Osteoblast (primary cell): ENCODE measurements around the gene EPYC. TPM values are rescaled to one million over a fixed set of nuclear protein-coding genes. Genes with fewer than 3 reads are reported as not detected.

Experiments
- DNase-seq: peaks from one replicate; pipeline ENCODE4 v3.0.0; 2011; ENCODE audit warnings: low spot score, mixed read lengths; ENCODE audit not compliant: insufficient read length; ENCODE audit errors: missing footprints
- H2AFZ ChIP-seq: 2 replicates; pipeline ENCODE4 v1.6.0; 2011; ENCODE audit warnings: mild to moderate bottlenecking, low read length
- H3K27ac ChIP-seq: 2 replicates; pipeline ENCODE4 v1.5.1; 2011; ENCODE audit warnings: mild to moderate bottlenecking, low read depth, low read length, moderate library complexity
- H3K27me3 ChIP-seq: 2 replicates; pipeline ENCODE4 v1.6.0; 2012; ENCODE audit warnings: mild to moderate bottlenecking, control low read depth, inconsistent platforms, low read length, moderate library complexity; ENCODE audit not compliant: insufficient read depth
- H3K36me3 ChIP-seq: 2 replicates; pipeline ENCODE4 v1.5.1; 2011; ENCODE audit warnings: mild to moderate bottlenecking, low read length, control low read depth, moderate library complexity; ENCODE audit not compliant: insufficient read depth
- H3K4me1 ChIP-seq: 2 replicates; pipeline ENCODE4 v1.5.1; 2011; ENCODE audit warnings: mild to moderate bottlenecking, low read length, control low read depth, moderate library complexity; ENCODE audit not compliant: insufficient read depth
- H3K4me2 ChIP-seq: 2 replicates; pipeline ENCODE4 v1.6.0; 2011; ENCODE audit warnings: mild to moderate bottlenecking, low read length; ENCODE audit not compliant: insufficient read depth
- H3K4me3 ChIP-seq: fragments of 200-600 bp; sonication (generic); 3 replicates; pipeline ENCODE4 v1.5.1; 2012; ENCODE audit warnings: mild to moderate bottlenecking, low read length, inconsistent platforms; ENCODE audit not compliant: insufficient read depth
- H3K79me2 ChIP-seq: 2 replicates; pipeline ENCODE4 v1.6.0; 2012; ENCODE audit warnings: mild to moderate bottlenecking, low read length, control low read depth, inconsistent platforms; ENCODE audit not compliant: insufficient read depth
- H3K9me3 ChIP-seq: 2 replicates; pipeline ENCODE4 v1.5.1; 2011; ENCODE audit warnings: low read depth, low read length, control low read depth
- H4K20me1 ChIP-seq: 2 replicates; pipeline ENCODE4 v1.6.0; 2012; ENCODE audit warnings: mild to moderate bottlenecking, low read length, control low read depth; ENCODE audit not compliant: insufficient read depth
- total RNA-seq: library from RNA; depleted of rRNA; stranded (reverse); fragments of >200 nt; gene quantifications from 2 replicates; pipeline ENCODE4 v1.2.3, GENCODE V29; 2012
- TF ChIP-seq, protein P1 (sequence below): IDR thresholded peaks from 2 replicates; pipeline ENCODE4 v1.5.1; 2011; ENCODE audit warnings: mild to moderate bottlenecking, low read depth, low read length, moderate library complexity; ENCODE audit errors: extremely low read depth

EPYC gene
- total RNA-seq, 1 donor, result 1.8 TPM

DNA sequence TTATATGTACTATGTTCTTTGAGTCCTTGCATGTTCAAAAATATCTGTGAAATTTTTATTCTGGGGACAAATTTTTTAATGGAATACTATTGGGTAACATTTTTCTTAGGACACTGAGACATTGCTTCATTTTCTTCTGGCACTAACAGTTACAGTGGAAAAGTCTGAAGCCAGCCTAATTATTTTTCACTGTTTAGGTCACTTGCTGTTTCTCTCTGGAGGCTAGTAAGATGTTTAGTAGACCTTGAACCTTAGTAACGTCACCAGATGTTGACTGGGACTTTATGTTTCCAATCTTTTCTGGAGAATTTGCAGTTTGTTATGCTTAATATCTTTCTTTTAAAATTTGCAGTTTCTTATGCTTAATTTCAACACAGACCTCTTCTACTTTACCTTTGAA is 12.3 kb upstream of the EPYC start:
- Histone ChIP-seq H3K79me2 (no peaks in the 10 kb centered on the region), H2AFZ (no peak overlapping the region), H3K9me3 (no peaks in the 10 kb centered on the region), H4K20me1 (no peaks in the 10 kb centered on the region), H3K36me3 (no peaks in the 10 kb centered on the region), H3K27me3 (no peaks in the 10 kb centered on the region), H3K4me1 (no peaks in the 10 kb centered on the region), H3K4me2 (no peak overlapping the region), H3K27ac (no peak overlapping the region), H3K4me3 (no peak overlapping the region)
- TF ChIP-seq, protein P1, sequence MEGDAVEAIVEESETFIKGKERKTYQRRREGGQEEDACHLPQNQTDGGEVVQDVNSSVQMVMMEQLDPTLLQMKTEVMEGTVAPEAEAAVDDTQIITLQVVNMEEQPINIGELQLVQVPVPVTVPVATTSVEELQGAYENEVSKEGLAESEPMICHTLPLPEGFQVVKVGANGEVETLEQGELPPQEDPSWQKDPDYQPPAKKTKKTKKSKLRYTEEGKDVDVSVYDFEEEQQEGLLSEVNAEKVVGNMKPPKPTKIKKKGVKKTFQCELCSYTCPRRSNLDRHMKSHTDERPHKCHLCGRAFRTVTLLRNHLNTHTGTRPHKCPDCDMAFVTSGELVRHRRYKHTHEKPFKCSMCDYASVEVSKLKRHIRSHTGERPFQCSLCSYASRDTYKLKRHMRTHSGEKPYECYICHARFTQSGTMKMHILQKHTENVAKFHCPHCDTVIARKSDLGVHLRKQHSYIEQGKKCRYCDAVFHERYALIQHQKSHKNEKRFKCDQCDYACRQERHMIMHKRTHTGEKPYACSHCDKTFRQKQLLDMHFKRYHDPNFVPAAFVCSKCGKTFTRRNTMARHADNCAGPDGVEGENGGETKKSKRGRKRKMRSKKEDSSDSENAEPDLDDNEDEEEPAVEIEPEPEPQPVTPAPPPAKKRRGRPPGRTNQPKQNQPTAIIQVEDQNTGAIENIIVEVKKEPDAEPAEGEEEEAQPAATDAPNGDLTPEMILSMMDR, result no peak
- DNase-seq, result no peak

DNA sequence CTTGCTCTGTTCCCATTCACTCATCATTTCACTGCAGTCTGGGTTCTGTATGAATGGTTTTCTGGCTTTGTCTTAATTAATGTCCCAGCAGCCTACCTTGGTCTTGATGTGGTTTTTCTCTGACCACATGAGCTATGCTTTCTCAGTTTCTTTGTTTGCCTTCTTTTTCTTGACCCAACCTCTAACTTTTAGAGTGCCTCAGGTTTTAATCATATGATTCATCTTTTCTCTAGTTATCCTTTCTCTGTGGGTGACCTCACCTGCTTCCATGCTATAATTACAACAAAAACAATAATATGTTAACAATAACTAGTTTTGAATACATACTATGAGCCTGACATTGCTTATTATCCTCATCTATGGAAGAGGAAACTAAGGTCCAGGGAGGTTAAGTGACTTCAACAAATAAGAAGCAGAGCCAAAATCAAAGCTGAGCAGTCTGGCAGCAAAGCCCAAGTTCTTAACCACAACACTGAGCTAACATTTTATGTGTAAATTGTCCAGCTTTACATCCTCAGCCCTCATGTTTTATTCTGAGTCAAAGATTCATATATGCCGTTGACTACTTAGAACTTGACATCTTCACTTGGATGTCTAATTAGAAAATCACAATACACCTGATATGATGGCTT is 4.7 kb upstream of the EPYC start:
- Histone ChIP-seq H3K27ac (no peak overlapping the region), H3K27me3 (no peaks in the 10 kb centered on the region), H3K4me2 (no peak overlapping the region), H3K36me3 (no peaks in the 10 kb centered on the region), H4K20me1 (no peaks in the 10 kb centered on the region), H3K4me1 (peaks cover 2% of the 10 kb centered on the region), H2AFZ (no peak overlapping the region), H3K9me3 (no peaks in the 10 kb centered on the region), H3K79me2 (no peaks in the 10 kb centered on the region), H3K4me3 (no peak overlapping the region)
- TF ChIP-seq, protein P1, result no peak
- no peak for DNase-seq

DNA sequence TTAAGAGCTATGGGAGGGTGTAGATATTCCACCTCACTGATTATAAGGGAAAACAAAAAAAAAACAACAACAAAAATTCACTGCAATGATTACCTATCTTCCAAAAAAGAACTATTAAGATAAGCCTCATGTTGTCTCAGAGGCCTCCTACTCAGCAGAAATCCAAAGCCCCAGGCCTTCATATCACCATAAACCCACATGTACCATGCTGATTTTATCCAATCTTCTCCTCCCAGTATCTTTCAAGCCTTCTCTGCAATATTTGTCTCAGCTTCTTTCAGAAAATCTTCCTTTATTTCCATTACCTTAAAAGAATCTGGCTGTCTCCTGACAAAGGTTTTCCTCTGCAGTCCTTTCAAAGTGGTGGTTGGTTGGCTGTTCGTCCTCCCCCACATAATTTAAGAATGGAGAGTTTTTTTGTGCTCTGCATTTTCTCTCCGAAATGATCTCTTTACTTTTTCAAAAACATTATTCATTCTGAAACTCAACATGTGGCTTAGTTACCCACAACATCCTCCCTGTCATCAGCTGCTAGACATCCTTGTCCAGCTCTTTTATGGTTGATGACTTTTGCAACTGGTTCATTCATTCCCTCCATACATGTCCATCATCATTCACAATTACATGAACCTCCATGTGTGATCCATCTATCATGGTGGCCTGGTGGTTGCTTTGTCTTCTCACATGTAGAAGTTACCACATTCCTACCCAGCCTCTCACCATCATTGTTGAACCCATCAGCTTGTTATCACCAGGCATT is 2.9 kb upstream of the EPYC start:
- DNase-seq, result no peak
- H3K4me1 ChIP-seq, result peaks cover 2% of the 10 kb centered on the region
- H3K4me2 ChIP-seq, result no peak overlapping the region
- H2AFZ ChIP-seq, result no peak overlapping the region
- H3K36me3 ChIP-seq, result no peaks in the 10 kb centered on the region
- H3K9me3 ChIP-seq, result no peaks in the 10 kb centered on the region
- no peak overlapping the region for H3K27ac ChIP-seq
- H3K27me3 ChIP-seq, result no peaks in the 10 kb centered on the region
- no peak overlapping the region for H3K4me3 ChIP-seq
- no peaks in the 10 kb centered on the region for H4K20me1 ChIP-seq
- TF ChIP-seq, protein P1, result no peak
- H3K79me2 ChIP-seq, result no peaks in the 10 kb centered on the region

DNA sequence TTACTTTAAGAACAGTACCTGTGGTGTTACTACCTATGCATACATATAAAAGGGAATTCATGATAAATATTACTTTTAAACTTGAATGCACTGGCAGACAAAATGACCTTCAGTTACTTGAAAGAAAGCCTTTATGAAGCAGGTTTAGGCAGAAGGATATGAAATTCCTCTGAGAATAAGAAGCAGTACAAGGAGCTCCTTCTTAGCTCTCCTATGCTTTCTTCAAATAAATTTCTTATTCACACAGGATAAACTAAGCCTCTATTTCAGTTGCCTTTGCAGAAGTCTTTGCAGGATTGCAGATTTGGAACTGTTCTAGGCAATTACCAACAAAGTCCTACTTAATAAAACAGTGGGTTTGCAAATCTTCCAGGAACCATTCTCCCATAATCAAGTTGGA is 1.0 kb downstream of the EPYC start:
- Histone ChIP-seq H3K79me2 (no peaks in the 10 kb centered on the region), H3K4me3 (no peak overlapping the region), H3K27me3 (no peaks in the 10 kb centered on the region), H3K36me3 (no peaks in the 10 kb centered on the region), H2AFZ (no peak overlapping the region), H4K20me1 (no peaks in the 10 kb centered on the region), H3K4me1 (peaks cover 2% of the 10 kb centered on the region), H3K9me3 (no peaks in the 10 kb centered on the region), H3K4me2 (no peak overlapping the region), H3K27ac (no peak overlapping the region)
- TF ChIP-seq, protein P1, result no peak
- no peak for DNase-seq
